GM20431 (cell line): ENCODE data around the gene CCDC194.

ENCODE experiments used
- in situ Hi-C: fragments of 300-500 bp; cut with MseI, MboI; formaldehyde crosslinking; loops from one replicate; pipeline ENCODE4 v1.15.0; 2020; ENCODE audit warnings: low sequenced_read_pairs; ENCODE audit not compliant: unreplicated experiment

CCDC194 gene

DNA sequence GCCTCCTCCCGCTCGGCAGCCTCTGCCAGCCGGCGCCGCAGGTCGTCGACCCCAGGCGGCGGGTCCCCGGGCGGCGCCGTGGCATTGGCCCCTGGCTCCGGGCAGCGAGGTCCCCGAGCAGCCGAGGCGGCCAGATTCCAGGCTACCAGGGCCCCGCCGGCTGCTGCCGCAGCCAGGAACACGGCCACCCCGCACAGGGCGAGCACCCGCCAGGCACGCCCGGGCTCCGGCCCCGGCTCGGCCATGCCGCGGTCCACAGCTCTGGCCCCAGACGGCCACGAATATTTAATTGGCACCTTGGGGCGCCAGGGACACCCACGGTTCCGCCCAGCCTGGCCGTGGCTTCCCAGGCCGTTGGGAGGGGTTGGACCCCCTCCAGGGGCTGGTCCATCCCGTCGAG is at the start of gene CCDC194:
Gene CCDC194, minus strand, starts transcription at position 283 of the 400 bp plus-strand sequence. Its CDS starts 38 bp downstream, at position 245.
- in situ Hi-C loops, result loop anchor here (10.0 kb wide), 1 partner anchor 49 kb away; no protein-coding TSS in a partner anchor

- in situ Hi-C loops, result no loop called here
These were observed 47.4 kb upstream of the CCDC194 start for GRCh38 chr19:17441241-17442021.

DNA sequence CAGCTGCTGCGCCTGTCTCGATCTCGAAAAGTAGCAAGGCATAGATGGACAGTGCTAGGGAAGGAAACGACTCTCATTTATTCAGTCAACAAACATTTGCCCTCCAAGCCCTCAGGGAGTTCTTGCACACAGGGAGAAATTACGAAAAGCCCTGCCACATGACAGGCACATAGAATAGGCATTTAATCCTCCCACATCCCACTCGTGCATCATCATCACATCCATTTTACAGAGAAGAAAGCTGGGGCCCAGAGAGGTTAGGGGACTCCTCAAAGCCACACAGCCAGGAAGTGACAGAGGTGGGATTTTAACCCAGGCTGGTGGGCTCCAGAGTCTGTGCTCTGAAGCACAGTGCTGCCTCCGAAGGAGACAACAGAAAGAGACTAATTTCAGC is 42.9 kb upstream of the CCDC194 start:
- in situ Hi-C loops, result no loop called here

GRCh38 chr19:17436094-17436873 is 42.3 kb upstream of the CCDC194 start:
- in situ Hi-C loops, result no loop called here

GRCh38 chr19:17435218-17435617 is 41.2 kb upstream of the CCDC194 start:
- in situ Hi-C loops, result no loop called here

DNA sequence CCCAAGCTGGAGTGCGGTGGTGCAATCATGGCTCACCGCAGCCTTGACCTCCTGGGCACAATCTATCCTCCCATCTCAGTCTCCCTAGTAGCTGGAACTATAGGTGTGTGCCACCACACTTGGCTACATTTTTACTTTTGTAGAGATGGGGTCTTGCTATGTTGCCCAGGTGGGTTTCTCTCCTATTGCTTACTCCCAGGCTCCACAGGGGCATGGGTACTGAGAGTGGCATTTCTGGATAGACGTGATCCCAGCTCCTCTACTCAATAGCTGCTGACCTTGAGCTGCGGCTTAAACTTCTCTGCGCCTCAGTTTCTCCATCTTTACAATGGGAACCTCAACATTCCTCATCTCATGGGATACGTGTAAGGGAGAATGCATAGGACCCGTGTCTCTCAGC is 37.4 kb upstream of the CCDC194 start:
- in situ Hi-C loops, result no loop called here

- in situ Hi-C loops, result no loop called here
These were observed 35.7 kb upstream of the CCDC194 start for GRCh38 chr19:17429641-17430113.

DNA sequence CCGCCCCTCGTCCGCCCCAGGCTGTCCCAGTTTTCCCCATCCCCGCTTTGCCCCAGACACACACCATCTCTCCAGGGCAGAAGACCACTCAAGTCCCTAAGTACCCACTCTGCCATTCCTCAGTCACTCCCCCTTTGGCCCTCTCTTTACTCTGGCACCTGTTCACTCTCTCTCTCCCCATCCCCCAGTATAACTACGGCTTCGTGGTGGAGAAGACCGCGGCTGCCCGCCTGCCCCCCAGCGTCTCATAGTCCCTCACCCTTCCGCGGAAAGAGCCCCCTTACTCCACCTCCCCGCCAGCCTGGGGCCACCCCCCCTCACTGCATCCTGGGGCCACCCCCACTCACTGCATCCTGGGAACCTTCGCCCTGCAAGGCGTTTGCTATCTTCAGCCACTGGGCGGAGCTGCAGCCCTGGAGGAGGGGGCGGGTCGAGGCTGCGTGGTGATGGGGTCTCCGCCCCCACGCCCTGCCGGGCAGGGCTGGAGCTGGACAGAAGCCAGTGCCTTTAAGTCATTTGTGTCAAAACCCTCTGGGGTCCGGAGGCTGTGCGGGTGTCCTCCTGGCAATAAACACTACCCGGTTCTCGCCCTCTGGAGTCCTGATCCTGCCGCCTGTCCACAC is 30.9 kb upstream of the CCDC194 start:
- in situ Hi-C loops, result no loop called here

GRCh38 chr19:17423429-17424208 is 29.6 kb upstream of the CCDC194 start:
- in situ Hi-C loops, result no loop called here

DNA sequence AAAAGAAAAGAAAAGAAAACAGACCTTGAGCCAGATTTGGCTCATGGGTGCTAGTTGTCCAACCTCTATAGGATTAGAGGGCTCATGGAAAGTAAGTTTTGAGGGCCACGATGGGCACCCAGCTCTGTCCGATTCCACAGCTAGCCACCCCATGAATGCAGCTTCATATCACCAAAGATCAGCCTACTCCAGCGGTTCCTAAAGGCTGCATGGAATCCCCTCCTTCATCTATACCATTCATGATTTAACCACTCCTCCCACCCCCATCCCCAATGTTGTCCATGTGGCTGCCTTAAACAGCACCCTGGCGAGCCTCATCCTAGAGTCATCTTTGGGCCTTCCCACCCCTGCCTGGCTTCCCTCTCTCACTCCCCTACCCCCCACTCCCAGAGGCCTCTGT is 27.9 kb upstream of the CCDC194 start:
- in situ Hi-C loops, result no loop called here

- in situ Hi-C loops, result no loop called here
These were observed 26.5 kb upstream of the CCDC194 start for GRCh38 chr19:17420475-17420924.

- in situ Hi-C loops, result no loop called here
These were observed 25.9 kb upstream of the CCDC194 start, which contains the start of gene MVB12A for GRCh38 chr19:17419621-17420474. Gene MVB12A (plus strand): TSS chr19:17420047. CDS start chr19:17420136, 89 bp downstream.

DNA sequence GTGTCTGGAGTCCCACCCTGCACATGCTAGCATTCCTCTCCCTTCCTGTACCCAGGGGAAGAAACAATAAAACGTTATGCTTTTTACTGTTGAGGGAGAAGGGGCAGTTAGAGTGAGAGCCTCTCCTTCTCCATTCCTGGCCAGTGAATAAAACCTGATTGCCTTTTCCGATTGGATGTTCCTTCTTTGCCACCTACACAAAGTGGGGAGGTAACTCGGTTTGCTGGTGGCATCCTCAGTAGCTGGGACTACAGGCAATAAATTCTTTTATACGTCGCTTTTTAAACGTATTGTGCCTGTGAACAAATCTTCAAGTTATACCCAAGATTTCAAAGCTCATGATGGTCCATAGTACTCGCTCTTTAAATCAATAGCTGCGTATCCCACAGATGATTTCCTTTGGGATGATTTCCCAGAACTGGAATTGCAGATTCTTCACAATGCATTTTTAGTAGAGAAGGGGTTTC is 25.2 kb upstream of the CCDC194 start:
- in situ Hi-C loops, result no loop called here

GRCh38 chr19:17418710-17419109 is 24.7 kb upstream of the CCDC194 start:
- in situ Hi-C loops, result no loop called here

DNA sequence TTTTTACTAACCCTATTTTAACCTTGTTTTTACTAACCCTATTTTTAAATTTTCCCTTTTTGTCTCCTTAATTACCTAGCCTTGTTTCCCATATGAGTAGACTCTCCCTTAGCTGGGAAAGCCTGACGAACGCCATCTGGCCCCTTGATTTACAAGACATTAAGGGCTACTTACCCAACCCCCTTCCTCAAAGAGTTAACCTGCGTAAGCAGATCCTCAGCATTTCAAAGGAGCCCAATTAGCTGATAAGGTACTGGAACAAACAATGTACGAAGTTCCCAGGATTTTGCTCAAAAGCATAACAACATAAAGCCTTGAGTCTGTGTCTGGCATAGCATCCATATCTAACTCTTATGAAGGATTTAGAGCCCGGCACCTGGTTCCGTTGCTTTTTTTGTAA is 21.1 kb upstream of the CCDC194 start:
- in situ Hi-C loops, result no loop called here

DNA sequence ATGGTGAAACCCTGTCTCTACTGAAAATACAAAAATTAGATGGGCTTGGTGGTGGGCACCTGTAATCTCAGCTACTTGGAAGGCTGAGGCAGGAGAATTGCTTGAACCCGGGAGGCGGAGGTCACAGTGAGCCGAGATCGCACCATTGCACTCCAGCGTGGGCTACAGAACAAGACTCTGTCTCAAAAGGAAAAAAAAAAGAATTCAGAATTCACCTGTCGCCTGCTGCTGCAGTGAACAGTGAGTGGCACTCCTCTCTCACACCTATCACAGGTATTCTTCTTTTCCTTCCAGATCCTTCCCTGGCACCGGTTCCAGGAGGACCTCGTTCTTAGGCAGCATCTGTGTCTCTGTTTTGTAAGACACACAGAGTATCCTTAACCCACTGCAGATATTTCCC is 20.1 kb upstream of the CCDC194 start:
- in situ Hi-C loops, result no loop called here

- in situ Hi-C loops, result no loop called here
These were observed 17.8 kb upstream of the CCDC194 start for GRCh38 chr19:17411801-17412200.

- in situ Hi-C loops, result no loop called here
These were observed 16.0 kb upstream of the CCDC194 start for GRCh38 chr19:17409990-17410389.

DNA sequence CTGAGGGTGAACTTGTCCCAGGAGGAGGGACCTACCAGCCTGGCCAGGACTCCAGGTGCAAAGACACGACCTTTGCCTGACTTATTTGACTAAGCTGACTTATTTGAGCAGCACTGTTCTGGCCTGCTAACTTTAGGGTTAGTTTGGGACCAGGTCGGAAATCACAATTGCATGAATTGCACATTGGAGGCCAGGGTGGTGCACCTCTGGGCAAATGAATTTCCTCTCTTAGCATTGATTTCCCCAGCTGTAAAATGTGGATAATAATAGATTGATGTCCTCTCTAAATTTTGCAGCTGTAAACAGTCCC is 12.8 kb upstream of the CCDC194 start:
- in situ Hi-C loops, result no loop called here
